ENCODE data around the gene C4orf46. TPM values are rescaled to one million over a fixed set of nuclear protein-coding genes. Genes with fewer than 3 reads are reported as not detected.

The C4orf46 gene
- total RNA-seq, 1 experiment from 2014 or later, result 20.4 TPM

DNA sequence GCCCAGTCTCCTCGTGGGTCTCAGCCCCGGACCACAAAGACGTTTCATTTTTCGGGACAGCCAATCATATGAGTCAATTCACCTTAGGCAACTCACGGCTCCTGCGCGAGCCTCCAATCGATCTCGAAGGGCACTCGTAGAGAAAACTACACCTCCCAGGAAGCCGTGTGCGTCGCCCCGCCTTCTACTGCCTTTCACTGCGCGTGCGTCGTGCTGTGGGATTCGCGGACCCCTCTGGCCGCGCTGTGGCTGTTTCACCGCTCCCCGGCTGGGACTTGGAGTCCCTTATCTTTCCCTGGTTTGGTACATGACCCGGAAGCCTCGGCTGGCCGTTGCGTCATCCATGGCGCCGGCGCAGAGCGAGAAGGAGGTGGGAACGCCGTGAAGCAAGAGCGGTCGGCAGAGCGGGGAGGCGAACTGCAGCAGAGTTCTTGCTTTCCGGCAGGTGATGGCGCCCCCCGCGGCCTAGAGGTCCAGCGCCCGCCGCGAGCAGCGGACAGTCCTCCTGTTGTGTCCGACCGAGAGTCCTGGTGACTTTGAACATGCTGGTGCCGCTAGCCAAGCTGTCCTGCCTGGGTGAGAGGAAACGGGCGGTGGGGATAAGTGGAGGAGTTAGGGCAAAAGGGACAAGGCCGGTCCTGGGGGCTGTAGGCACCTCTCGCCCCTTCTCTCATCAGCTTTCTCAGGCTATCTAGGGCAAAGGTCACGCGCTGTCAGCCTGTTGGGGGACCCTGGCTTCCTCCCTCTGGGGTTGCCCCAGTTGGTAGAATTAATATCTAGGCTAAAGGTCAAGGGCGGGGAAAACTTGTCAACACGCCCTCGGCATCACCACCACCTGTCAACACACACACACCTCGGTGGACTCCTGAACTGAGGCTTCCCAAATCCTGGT lies 474 bp upstream of the C4orf46 start, which contains the start of gene ETFDH (continued):
- TF ChIP-seq E2F5 (CRISPR knock-in tag; IDR thresholded peaks at IDR 0.05) (no peak; the same call in 1 of the 2 replicates), SMAD3 (CRISPR knock-in tag; IDR thresholded peaks at IDR 0.05; ENCODE audit: borderline replicate concordance) (0 out of 2 replicates have a peak, but pooled peaks have one; percentile 67), NFE2L1 (CRISPR knock-in tag; IDR thresholded peaks at IDR 0.05) (0 out of 2 replicates have a peak, but pooled peaks have one; percentile 52), ELF4 (CRISPR knock-in tag; IDR thresholded peaks at IDR 0.05; ENCODE audit: low read depth) (no peak), PREB (CRISPR knock-in tag; IDR thresholded peaks at IDR 0.05; ENCODE audit: borderline replicate concordance) (no peak), JUN (CRISPR knock-in tag; IDR thresholded peaks at IDR 0.05) (no peak), ZNF219 (CRISPR knock-in tag; IDR thresholded peaks at IDR 0.05; ENCODE audit: borderline replicate concordance) (no peak), RORB (CRISPR knock-in tag; IDR thresholded peaks at IDR 0.05) (no peak), ZNF138 (CRISPR knock-in tag; conservative IDR thresholded peaks at IDR 0.05) (peak; percentile 68; the same call in 1 of the 2 replicates), ZMAT4 (CRISPR knock-in tag; IDR thresholded peaks at IDR 0.05) (no peak), ZNF512 (CRISPR knock-in tag; IDR thresholded peaks at IDR 0.05; ENCODE audit: borderline replicate concordance) (no peak), TCF7 (CRISPR knock-in tag; IDR thresholded peaks at IDR 0.05; ENCODE audit: low read depth) (no peak), FOXJ3 (CRISPR knock-in tag; IDR thresholded peaks at IDR 0.05; ENCODE audit: borderline replicate concordance) (no peak), E2F1 (CRISPR knock-in tag; IDR thresholded peaks at IDR 0.05) (no peak), CREM (CRISPR knock-in tag; IDR thresholded peaks at IDR 0.05) (peak; percentile 93), GABPB1 (CRISPR knock-in tag; IDR thresholded peaks at IDR 0.05) (peak; percentile 100), ZNF263 (CRISPR knock-in tag; IDR thresholded peaks at IDR 0.05; ENCODE audit: low read depth) (no peak), NFYB (CRISPR knock-in tag; conservative IDR thresholded peaks at IDR 0.05; ENCODE audit: low read depth) (peak; percentile 62), ZNF396 (CRISPR knock-in tag; IDR thresholded peaks at IDR 0.05; ENCODE audit: borderline replicate concordance) (no peak)
- TF ChIP-seq, protein P1, sequence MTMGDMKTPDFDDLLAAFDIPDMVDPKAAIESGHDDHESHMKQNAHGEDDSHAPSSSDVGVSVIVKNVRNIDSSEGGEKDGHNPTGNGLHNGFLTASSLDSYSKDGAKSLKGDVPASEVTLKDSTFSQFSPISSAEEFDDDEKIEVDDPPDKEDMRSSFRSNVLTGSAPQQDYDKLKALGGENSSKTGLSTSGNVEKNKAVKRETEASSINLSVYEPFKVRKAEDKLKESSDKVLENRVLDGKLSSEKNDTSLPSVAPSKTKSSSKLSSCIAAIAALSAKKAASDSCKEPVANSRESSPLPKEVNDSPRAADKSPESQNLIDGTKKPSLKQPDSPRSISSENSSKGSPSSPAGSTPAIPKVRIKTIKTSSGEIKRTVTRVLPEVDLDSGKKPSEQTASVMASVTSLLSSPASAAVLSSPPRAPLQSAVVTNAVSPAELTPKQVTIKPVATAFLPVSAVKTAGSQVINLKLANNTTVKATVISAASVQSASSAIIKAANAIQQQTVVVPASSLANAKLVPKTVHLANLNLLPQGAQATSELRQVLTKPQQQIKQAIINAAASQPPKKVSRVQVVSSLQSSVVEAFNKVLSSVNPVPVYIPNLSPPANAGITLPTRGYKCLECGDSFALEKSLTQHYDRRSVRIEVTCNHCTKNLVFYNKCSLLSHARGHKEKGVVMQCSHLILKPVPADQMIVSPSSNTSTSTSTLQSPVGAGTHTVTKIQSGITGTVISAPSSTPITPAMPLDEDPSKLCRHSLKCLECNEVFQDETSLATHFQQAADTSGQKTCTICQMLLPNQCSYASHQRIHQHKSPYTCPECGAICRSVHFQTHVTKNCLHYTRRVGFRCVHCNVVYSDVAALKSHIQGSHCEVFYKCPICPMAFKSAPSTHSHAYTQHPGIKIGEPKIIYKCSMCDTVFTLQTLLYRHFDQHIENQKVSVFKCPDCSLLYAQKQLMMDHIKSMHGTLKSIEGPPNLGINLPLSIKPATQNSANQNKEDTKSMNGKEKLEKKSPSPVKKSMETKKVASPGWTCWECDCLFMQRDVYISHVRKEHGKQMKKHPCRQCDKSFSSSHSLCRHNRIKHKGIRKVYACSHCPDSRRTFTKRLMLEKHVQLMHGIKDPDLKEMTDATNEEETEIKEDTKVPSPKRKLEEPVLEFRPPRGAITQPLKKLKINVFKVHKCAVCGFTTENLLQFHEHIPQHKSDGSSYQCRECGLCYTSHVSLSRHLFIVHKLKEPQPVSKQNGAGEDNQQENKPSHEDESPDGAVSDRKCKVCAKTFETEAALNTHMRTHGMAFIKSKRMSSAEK (CRISPR knock-in tag; IDR thresholded peaks at IDR 0.05; ENCODE audit: borderline replicate concordance), result no peak
- TF ChIP-seq, protein P2, sequence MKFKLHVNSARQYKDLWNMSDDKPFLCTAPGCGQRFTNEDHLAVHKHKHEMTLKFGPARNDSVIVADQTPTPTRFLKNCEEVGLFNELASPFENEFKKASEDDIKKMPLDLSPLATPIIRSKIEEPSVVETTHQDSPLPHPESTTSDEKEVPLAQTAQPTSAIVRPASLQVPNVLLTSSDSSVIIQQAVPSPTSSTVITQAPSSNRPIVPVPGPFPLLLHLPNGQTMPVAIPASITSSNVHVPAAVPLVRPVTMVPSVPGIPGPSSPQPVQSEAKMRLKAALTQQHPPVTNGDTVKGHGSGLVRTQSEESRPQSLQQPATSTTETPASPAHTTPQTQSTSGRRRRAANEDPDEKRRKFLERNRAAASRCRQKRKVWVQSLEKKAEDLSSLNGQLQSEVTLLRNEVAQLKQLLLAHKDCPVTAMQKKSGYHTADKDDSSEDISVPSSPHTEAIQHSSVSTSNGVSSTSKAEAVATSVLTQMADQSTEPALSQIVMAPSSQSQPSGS (CRISPR knock-in tag; IDR thresholded peaks at IDR 0.05; ENCODE audit: borderline replicate concordance, low read depth), result no peak
- TF ChIP-seq, protein P3, sequence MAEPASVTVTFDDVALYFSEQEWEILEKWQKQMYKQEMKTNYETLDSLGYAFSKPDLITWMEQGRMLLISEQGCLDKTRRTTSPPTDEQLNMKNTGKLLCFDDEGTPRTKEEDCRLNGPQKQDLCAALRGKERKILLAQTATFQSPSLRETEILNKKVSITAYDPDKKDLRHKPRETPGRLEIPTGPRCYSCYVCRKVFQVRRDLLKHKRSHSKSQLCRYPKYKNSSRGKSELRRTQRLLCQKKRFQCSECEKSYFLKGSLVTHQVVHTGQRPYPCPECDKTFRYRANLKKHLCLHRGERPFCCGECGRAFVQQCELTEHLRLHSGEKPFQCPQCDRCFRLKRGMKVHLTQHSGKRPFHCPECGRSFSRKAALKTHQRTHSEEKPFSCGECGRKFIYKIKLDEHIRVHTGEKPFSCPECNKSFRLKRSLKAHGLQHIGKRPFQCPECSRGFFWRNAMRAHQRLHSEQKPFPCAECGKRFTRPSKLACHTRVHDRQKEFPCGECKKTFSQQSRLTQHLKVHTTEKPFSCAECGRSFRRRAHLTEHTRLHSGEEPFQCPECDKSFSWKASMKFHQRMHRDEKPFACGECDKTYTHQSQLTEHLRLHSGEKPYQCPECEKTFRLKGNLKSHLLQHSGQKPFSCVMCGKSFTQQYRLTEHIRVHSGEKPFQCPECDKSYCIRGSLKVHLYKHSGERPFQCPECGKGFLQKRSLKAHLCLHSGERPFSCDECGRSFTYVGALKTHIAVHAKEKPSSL (CRISPR knock-in tag; conservative IDR thresholded peaks at IDR 0.05), result no peak
- TF ChIP-seq, protein P4, sequence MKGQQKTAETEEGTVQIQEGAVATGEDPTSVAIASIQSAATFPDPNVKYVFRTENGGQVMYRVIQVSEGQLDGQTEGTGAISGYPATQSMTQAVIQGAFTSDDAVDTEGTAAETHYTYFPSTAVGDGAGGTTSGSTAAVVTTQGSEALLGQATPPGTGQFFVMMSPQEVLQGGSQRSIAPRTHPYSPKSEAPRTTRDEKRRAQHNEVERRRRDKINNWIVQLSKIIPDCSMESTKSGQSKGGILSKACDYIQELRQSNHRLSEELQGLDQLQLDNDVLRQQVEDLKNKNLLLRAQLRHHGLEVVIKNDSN (CRISPR knock-in tag; IDR thresholded peaks at IDR 0.05), result 0 out of 2 replicates have a peak, but pooled peaks have one; percentile 37

Data from WTC11 (cell line).